Stromal cell of bone marrow (primary cell): ENCODE results near the gene INPP5J.
"Not testable (repeated sequence)": the region's sequence is repeated elsewhere in the genome, so short reads cannot be mapped to it uniquely, and the experiment has no call there.

Source experiments
- DNase-seq: peaks from one replicate; pipeline ENCODE4 v3.0.0-alpha.2; 2012; ENCODE audit warnings: low read depth

The INPP5J gene

DNA sequence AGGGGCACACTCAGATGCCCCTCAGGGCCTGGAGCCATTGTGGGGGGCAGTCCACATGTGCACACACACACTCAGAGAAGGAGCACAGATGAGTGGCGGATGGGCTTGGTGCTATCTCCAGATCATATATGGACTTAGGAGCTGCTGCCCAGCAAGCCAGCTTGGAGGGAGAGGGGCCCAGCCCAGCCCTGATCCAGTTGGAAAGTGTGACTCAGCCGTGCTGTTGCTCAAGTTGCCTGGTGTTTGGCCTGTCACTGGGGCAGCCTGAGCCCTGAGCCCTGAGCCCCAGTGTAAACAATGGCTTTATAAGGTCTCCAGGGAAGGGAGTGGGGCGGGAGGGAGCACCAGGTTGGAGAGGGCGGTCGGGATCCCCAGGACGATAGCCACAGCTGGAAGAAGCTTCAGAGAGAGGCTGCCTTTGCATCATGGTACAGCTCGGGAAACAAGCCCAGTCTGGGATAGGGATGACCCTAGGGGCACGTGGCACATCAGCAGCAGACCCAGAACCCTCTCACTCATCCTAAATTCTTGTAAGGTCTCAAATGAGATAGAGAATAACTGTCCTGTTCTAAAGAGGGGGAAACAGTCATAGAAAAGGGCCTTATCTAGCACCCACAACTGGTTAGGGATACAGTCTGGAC is 20.2 kb upstream of the INPP5J start:
- peak; percentile 94 for DNase-seq

DNA sequence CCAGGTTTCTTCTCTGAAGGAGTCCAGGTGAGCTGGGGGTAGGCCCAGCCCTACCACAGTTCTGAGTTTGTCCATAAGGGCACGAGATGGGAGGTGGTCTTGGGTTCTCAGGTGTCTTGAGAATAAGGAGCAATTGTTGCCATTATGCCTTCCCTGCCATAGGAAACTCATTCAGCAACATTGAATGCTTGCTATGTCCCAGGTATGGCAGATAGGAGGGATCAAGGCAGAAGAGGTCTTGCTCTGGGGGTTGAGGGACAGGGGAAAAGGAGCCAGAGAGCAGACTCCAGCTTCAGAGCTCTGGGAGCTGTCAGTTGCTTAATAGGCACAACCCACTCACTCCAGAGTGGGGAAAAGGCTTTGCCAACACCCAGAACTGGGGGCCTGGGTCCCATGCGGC is 19.7 kb upstream of the INPP5J start:
- no peak for DNase-seq

DNA sequence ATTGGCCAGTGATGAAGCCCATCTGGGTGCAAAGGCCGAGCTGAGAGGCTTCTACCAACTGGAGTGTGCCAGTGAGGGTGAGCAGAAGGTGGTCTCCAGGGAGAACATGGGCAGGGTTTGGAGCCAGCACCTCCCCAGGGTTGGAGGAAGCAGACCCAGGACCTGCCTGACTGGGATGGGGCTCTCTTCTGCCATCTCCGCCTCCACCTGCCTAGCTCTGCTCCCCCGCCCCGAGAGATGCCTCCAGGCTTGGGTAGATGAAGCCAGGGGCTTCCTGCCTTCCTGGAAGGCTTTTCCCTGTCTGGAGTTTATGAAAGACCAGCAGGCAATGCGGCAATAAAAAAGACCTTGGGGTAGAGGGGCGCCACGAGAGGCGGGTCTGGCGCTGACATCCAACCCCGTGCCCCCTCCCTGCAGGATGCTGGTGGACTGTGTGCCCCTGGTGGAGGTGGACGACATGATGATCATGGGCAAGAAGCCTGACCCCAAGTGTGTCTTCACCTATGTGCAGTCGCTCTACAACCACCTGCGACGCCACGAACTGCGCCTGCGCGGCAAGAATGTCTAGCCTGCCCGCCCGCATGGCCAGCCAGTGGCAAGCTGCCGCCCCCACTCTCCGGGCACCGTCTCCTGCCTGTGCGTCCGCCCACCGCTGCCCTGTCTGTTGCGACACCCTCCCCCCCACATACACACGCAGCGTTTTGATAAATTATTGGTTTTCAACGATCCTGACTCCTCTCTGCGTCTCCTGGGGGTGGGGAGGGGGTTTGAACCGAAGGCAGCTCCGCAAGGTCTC is 18.7 kb upstream of the INPP5J start:
- DNase-seq = no peak

DNA sequence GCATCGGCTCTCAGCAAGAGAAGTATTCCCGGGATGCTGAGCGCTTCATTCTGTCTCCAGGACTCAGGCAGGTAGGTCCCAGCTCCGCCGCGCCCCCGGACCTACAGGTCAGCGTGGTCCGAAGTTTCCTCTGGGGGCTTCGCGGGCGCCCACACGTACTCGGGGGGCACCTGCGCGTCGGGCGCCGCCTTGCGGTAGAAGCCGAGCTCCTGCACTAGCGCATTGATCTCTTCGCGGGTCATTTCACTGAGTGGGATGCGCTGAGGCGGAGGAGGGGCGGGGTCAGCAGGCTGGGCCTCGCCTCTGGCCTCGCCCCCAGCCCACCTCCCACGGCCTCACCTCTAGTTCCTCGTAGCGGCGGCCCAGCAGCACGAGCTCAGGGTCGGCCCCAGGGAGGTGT is 17.9 kb upstream of the INPP5J start:
- DNase-seq = no peak

DNA sequence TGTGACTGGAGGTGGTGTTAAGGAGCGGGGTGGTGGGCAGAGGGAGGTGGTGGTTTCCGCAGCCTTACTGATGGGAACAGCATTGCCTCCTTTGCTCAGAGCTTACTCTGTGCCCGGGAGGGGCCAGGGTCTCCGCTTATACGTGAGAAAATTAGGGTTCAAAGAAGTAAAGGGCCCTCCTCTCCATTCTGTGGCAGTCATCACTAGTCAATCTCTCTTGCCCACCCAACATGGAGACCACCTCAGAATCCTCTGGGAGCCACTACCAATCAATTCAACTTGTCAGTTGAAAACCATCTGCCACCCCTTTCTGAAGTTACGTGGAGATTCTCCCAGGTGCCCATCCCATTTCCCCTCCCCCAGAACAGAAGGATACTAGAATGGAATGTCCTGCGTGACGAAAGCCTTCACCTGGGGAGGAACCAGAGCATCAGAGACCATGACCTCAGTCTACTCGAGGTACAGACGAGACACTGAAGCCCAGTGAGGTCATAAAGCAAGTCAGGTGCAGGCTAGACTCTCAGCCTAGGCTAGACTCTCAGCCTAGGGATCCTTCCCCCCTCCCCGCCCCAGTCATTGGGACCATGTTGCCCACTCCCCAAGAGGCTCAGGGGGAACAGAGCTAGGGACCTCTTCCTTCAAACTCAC is 17.4 kb upstream of the INPP5J start:
- no peak for DNase-seq

DNA sequence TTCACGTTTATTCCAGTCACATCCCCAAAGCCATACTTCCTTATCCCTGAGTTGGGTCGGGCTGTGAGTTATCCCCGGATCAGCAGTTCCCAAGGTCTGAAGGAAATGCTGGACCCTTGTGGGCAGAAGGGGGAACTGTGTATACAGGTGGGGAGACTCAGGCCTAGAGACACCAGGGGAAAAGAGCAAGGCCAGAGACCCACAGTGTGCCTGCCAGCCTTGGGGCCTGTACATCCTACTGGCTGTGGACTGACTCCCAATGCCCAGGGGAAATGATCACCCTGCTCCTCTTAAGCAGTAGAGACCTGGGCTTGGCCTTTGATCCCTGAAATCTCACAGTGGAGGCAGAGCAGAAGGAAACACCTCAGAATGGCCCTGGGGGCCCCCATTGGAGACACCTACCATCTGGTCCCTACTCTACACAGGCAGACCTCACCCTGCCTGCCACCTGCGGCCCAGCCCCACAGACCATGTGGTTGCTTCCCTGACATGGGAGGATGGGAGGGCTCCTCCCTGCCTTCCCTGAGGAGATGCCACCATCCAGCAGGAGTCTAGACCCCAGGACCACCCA is 16.7 kb upstream of the INPP5J start:
- no peak for DNase-seq

DNA sequence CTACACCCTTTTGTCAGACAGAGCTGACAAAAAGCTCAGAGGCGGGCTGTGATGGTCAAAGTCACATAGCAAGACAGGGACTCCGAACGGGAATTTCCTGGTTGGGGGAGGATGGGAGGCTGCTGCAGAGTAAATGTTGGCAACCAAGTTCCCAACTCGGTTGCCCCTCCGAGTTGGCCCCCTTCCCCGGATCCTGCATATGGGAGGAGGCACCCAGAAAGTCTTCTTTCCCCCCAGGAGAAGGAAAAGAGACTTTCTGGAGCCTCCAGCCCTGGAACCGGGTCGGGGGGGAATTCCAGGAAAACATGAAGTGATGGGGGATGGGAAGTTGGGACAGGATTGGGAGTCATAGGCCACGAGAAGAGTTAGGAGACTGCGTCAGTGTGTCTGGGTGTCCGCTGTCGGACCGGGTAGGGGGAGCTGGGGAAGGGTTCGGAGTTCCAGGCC is 16.0 kb upstream of the INPP5J start:
- DNase-seq = peak; percentile 50

DNA sequence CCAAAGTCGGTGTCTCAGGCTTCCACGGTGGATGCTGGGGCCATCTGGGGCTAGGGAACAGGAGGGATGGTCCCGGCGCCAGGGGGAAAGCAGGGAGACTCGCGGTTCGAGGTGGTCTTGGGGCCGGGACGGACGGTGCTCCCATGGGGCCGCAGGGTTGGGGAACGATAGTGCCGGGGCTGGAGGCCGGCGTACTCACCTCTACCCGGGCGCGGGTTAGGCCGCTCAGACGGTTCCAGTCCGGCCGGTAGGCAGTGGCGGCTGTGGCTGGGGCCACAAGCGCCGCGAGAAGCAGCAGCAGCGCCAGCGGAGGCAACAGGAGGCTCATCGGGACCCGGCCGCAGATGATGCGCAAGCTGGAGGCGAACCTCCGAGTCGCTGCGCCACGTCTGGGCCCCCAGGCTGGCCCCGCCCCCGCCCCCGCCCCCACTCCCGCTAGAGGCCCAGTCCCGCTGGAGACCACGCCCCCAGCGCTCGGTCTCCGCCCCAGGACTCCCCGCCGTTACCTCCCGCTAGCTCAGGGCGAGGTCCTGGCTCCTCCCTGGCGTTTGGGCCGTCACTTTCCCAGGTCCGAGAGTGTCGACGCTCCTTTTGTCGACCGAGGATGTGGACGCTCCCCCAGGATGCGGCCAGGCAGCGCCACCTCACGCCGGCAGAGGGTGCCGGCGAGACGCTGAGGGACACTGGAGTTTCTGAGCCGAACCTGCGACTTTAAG is 15.4 kb upstream of the INPP5J start, which contains the start of gene SELENOM:
TSS of gene SELENOM (minus strand) at position 391 of the 716 bp plus-strand sequence. CDS start at position 328, 63 bp downstream.
- DNase-seq = peak; percentile 98

DNA sequence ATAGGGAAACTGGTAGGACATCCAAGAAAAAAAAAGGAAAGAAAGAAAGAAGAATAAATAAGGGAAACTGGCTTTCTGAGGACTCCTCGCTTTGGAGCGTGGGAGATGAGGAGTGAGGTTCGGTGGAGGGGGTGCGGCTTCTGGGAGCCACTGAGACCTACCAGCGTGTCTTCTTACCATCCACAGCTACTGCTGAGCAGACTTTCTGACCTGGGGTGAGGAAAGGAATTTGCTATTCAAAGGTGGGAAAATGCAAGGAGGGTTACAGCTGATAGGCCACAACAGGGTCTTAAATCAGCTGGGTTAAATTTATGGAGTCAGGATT is 14.9 kb upstream of the INPP5J start:
- DNase-seq = no peak

DNA sequence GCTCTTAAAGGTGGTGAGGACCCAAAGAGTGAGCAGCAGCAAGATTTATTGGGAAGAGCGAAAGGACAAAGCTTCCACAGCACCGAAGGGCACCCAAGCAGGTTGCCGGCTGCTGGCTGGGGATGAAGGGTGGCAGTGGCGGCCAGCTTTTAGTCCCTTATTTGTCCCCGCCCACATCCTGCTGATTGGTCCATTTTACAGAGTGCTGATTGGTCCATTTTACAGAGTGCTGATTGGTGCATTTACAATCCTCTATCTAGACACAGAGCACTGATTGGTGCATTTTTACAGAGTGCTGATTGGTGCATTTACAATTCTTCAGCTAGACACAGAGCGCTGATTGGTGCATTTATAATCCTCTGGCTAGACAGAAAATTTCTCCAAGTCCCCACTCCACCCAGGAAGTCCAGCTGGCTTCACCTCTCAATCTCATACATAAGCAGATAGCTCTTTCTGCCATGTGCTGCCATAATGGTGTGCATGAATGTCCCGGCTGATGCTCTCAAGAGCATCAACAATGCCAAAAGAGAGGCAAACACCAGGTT is 10.1 kb upstream of the INPP5J start:
- DNase-seq = not testable (repeated sequence)

DNA sequence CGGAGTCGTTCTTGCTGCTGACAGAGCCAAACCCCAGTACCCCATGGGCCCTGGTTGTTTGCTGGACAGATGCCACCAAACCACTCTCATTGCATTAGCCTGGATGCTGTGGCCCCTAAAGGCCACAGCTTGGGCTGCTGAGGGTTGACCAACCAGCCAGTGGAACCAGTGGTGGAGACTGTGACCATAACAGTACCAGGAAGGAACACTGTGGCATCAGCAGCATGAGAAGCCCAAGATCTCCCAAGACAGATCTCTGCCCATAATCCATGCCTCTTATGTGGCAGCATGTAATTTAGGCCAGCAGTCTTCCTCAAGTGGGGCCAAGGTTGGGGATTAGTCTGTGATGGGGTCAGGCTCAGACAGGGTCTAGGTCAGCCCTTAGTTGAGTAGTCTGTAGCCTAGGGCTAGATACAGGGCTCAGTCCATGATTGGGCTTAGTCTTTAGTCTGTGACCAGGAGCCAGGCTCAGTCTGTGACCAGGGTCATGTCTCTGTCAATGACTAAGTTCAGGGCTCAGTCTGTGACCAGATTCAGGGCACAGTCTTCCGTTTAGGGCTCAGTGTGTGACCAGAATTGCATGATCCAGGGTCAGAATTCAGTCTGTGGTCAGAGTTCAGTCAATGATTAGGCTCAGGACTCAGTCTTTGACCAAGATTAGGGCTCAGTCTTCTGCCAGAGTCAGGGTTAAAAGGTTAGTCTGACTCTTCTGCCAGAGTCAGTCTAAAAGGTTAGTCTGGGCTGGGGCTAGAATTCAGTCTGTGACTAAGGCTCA is 4.5 kb upstream of the INPP5J start:
- no peak for DNase-seq

DNA sequence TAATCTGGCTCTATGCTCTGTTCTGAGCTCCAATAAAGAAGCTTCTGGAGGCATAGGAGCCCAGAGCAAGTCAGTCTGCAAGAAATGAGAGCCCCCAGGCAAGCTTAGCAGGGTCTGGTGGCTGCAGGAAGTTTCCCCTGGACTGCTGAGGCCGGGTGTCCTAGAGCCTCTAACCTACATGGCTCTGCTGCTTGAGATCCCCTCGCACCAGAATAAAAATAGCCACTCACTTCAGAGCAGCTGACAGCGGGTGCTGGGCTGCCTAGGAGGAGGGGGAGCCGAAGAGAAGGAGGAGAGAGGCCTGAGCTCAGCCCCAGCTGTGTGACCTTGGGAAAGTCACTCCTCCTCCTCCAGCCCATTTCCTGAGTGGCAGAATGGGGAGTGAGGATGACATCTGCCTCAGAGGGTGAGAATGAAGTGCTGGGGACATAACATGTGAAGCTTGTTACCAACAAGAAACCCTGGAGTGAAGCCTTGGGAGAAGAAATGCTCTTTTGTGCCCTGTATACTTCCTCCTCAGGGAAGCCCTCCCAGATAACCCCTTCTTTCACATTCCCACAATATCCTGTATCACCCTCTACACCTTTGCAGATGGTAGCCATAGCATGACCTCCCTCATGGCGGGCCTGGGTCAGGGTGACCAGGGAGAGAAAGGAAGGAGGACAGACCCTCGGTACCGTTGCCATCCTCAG is 3.6 kb upstream of the INPP5J start:
- no peak for DNase-seq

DNA sequence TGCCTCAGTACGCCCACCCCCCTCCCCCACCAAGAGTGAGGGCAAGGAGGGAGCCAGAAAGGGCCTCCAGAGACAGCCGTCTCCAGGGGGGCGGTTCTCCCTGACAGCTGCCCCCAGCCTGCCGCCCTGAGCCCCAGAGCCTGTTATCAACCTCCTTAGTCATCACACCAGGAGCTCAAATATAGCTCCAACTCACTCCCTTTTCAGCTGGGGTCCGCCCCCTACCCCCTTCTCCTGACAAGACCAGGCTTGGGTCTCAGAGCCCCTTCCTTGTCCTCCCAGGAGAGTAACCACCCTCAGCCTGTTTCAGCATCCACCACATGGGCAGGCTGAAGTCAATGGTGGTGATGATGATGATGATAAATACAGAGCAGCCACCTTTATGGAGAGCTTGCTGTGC is 2.5 kb upstream of the INPP5J start:
- DNase-seq = no peak

DNA sequence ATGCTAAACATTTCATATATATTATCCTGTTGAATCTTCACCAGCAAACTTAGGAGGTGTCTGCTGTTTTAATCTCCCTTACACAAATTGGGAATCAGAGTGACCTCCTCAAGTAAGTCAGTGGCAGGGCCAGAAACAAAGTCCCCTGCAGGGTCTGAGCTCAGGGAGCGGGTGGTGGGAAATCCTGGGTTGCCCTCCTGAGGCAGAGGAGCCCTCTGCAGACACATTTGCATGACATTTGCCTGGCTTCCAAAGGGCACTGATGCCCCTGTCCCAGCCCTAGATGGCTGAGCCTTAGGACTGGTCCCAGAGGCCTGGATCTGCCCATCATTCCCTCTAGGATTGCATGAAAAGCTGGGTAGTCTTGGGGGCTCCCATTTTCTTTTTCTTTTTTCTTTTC is 2.1 kb upstream of the INPP5J start:
- no peak for DNase-seq

DNA sequence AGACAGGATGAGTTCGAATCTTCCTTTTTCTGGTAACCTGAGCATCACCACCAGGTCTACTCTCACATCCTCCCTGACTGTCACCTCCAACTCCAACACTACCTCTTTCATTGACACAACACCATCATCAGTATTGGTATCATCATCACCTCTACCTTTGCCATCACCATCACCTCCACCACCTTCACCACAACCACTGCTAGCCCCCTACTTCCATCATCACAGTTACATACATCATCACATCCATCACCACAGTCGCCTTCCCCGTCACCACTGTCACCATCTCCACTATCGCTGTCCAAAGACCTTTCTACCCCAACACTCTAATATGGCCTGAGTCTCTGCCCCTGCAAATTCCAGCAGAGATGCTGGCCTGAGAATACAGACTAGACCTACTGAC is 1.4 kb upstream of the INPP5J start:
- no peak for DNase-seq

DNA sequence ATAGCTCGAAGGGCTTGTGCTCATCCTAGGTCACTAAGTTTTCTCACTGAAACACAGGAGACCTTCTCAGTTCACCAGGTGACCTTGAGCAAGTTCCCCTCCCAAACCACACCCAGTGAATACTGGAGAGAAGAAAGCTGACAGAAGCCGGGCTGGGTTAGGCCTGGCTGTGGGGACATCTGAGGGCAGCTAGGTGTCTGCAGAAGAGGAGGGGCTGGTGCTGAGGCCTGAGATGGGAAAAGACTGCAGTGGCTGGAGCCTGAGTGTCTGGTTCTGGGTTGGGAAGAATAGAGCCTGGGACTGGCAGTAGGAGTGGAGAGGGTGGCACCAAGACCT is 602 bp upstream of the INPP5J start:
- no peak for DNase-seq

DNA sequence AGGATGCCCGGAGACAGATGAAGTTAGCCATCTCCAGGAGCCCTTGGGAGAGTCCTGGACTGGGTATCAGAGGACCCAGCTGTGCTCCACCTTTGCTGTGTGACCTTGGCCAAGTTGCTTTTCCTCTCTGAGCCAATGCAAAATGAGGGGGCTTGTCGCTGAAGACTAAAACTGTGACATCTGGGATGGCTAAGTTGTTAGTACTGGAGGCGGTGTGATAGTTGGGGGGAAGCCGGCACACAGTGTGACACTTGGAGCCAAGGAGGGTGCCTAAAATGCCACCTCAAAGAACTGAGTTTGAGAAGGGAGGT is 481 bp downstream of the INPP5J start:
- no peak for DNase-seq

DNA sequence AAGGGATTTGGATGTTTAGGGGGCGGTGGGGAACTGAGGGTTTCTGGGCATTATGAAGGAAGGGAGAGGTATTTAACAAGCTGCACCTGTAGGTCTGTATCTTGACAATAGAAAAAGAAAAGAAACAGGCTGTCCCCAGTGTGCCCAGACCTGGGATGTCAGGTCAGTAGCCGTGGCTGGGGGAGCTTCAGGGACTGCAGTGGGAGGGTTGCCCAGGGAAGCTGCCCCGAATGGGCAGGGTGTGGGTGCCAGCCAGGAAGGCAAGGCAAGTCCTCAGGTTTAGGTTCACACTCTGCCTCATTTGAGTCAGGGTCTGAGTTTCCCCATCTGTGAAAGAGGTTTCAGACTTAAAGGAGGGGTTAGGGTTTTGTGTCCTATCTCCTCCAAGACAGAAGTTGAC is 1.5 kb downstream of the INPP5J start:
- no peak for DNase-seq

DNA sequence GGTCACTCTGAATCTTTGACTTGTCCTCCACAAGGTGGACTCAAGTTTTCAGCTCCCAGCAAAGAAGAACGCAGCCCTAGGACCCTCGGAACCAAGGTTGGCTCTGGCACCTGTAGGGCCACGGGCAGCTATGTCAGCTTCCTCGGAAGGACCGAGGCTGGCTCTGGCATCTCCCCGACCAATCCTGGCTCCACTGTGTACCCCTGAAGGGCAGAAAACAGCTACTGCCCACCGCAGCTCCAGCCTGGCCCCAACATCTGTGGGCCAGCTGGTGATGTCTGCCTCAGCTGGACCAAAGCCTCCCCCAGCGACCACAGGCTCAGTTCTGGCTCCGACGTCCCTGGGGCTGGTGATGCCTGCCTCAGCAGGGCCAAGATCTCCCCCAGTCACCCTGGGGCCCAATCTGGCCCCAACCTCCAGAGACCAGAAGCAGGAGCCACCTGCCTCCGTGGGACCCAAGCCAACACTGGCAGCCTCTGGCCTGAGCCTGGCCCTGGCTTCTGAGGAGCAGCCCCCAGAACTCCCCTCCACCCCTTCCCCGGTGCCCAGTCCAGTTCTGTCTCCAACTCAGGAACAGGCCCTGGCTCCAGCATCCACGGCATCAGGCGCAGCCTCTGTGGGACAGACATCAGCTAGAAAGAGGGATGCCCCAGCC is 2.2 kb downstream of the INPP5J start:
- DNase-seq = no peak

DNA sequence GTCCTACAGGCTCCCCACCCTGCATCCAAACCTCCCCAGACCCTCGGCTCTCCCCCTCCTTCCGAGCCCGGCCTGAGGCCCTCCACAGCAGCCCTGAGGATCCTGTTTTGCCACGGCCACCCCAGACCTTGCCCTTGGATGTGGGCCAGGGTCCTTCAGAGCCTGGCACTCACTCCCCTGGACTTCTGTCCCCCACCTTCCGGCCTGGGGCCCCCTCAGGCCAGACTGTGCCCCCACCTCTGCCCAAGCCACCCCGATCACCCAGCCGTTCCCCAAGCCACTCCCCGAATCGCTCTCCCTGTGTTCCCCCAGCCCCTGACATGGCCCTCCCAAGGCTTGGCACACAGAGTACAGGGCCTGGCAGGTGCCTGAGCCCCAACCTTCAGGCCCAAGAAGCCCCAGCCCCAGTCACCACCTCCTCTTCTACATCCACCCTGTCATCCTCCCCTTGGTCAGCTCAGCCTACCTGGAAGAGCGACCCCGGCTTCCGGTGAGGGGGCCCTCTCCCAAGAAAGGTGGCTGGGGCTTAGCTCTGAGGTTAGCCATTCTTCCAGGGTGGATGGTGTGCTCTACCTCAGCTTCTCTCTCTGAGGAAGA is 2.9 kb downstream of the INPP5J start:
- DNase-seq = no peak
